Measurements from ENCODE around the gene MBOAT2. TPM values are rescaled to one million over a fixed set of nuclear protein-coding genes. Genes with fewer than 3 reads are reported as not detected.
"Not testable (repeated sequence)": the region's sequence is repeated elsewhere in the genome, so short reads cannot be mapped to it uniquely, and the experiment has no call there.

The MBOAT2 gene
- total and polyA plus RNA-seq, 2 of the 13 experiments (the other 11 are each of a cell fraction or from before 2014, with no cell fraction given) = 0.11 to 0.36 TPM

DNA sequence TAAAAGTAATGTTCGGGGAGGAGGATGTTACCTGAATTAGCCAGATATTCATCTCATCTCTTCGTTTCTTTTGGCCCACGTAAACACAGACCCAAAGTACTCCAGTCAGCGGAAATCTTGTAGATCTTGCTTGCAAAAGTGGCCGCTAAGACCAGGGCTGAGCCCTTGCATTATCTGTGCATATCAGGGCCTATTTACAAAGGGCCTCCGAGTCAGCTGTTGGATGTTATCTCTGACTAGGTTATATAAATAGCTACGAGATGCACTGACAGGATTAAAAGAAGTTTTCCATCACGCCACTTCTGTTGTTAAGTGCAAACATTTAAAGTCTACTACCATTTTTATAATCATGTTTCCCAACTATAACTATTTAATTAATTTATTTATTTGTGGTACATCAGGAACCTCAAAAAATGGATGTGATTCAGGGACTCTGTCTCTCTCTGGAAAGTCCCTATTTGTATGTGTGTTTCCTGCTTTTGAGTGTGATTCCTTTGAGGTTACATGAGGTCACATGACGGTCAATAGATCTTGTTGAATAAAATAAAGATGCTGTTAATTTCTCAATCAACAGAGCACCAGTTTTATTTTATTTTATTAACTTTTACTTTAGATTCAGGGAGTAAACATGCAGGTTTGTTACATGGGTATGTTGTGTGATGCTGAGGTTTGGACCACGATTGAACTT lies 46.8 kb upstream of the MBOAT2 start:
- TF ChIP-seq, protein P1, sequence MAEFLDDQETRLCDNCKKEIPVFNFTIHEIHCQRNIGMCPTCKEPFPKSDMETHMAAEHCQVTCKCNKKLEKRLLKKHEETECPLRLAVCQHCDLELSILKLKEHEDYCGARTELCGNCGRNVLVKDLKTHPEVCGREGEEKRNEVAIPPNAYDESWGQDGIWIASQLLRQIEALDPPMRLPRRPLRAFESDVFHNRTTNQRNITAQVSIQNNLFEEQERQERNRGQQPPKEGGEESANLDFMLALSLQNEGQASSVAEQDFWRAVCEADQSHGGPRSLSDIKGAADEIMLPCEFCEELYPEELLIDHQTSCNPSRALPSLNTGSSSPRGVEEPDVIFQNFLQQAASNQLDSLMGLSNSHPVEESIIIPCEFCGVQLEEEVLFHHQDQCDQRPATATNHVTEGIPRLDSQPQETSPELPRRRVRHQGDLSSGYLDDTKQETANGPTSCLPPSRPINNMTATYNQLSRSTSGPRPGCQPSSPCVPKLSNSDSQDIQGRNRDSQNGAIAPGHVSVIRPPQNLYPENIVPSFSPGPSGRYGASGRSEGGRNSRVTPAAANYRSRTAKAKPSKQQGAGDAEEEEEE (CRISPR knock-in tag; IDR thresholded peaks at IDR 0.05; ENCODE audit: borderline replicate concordance) = no peak
- no peak for TF ChIP-seq POLR2AphosphoS2 (IDR thresholded peaks at IDR 0.05; ENCODE audit: low read depth, low read length)
- TF ChIP-seq, protein P2, sequence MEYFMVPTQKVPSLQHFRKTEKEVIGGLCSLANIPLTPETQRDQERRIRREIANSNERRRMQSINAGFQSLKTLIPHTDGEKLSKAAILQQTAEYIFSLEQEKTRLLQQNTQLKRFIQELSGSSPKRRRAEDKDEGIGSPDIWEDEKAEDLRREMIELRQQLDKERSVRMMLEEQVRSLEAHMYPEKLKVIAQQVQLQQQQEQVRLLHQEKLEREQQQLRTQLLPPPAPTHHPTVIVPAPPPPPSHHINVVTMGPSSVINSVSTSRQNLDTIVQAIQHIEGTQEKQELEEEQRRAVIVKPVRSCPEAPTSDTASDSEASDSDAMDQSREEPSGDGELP (IDR thresholded peaks at IDR 0.05; ENCODE audit: borderline replicate concordance, low read depth) = peak; percentile 67
- no peaks in the 10 kb centered on the region for H3K36me3 ChIP-seq (replicated peaks in 1 of 2; ENCODE audit: control insufficient read depth in 1 of 2, insufficient read depth in 2 of 2, low read length in 2 of 2)
- no peak for DNase-seq (ENCODE audit: low spot score)
- 19% methylated on average over 10 of the region's 10 CpGs for WGBS (ENCODE audit: low lambda C conversion rate)
- no peak overlapping the region for H3K9ac ChIP-seq (ENCODE audit: insufficient read depth, low read depth, low read length)
- no peak overlapping the region for H3K27ac ChIP-seq (ENCODE audit: extremely low read length, insufficient read depth, low read length)
- ChIA-PET CTCF (ENCODE audit: low intra/inter-chr PET ratio, low total read pairs) (no interaction called here), POLR2A (no interaction called here)
- FAIRE-seq = no peak
- in situ Hi-C loops (cut with HindIII; ENCODE audit: extremely low pct_ligation_motif_present, low pct_unique_long_range_greater_than_20kb) (no loop called here), intact Hi-C loops (cut with micrococcal nuclease; ENCODE audit: unreplicated experiment) (no loop called here)
- H3K79me2 ChIP-seq (ENCODE audit: insufficient read depth, low read length) = no peaks in the 10 kb centered on the region
- peaks cover 0 to 6% of the 10 kb centered on the region in 2 experiments; a peak in 2 of 5 replicates for H3K27me3 ChIP-seq (ENCODE audit: control insufficient read depth in 1 of 2, insufficient read depth in 2 of 2, low read length in 2 of 2)
- no peaks in the 10 kb centered on the region for H4K20me1 ChIP-seq (ENCODE audit: insufficient read depth, low read length)
- no TSS peak for BruUV-seq (replicated peaks)
- no peak for ATAC-seq
- peaks cover 2% of the 10 kb centered on the region for H3K9me3 ChIP-seq (ENCODE audit: low read length)
- no peak overlapping the region for H2AFZ ChIP-seq (ENCODE audit: low read length)
- H3K4me2 ChIP-seq (ENCODE audit: low read depth, low read length) = no peak overlapping the region
- H3K4me3 ChIP-seq (replicated peaks in 1 of 3; ENCODE audit: insufficient read depth in 1 of 3, low read depth in 2 of 3, low read length in 3 of 3) = no peak overlapping the region
- H3K4me1 ChIP-seq (ENCODE audit: insufficient read depth, low read length) = no peaks in the 10 kb centered on the region

DNA sequence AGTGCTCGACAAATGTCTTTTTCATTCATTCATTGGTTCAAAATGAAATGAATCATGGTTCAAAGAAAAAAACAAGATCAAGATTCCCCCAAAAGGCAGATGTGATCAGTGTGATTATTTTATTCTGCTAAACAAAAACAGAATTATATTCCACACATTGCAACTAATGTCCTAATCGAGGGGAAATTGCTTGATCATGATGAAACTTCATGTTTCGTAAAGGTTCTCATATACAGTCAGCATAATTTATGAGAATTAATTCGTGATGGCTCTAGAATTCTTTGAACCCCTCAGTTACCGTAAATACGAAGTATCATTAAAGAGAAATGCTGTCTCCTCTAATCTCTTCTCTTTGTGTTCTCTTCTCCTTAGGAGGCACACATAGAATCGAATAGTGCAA lies 42.1 kb upstream of the MBOAT2 start:
- H3K9me3 ChIP-seq (ENCODE audit: low read length) = no peaks in the 10 kb centered on the region
- no TSS peak for BruUV-seq (replicated peaks)
- H3K79me2 ChIP-seq (ENCODE audit: insufficient read depth, low read length) = no peaks in the 10 kb centered on the region
- no peak for ATAC-seq
- H4K20me1 ChIP-seq (ENCODE audit: insufficient read depth, low read length) = no peaks in the 10 kb centered on the region
- H2AFZ ChIP-seq (ENCODE audit: low read length) = no peak overlapping the region
- intact Hi-C loops (cut with micrococcal nuclease; ENCODE audit: unreplicated experiment) (no loop called here), in situ Hi-C loops (cut with HindIII; ENCODE audit: extremely low pct_ligation_motif_present, low pct_unique_long_range_greater_than_20kb) (no loop called here)
- no peak for DNase-seq (ENCODE audit: low spot score)
- WGBS (ENCODE audit: low lambda C conversion rate) = 6% methylated on average over 7 of the region's 7 CpGs
- no peak for FAIRE-seq
- no peak overlapping the region for H3K4me2 ChIP-seq (ENCODE audit: low read depth, low read length)
- ChIA-PET CTCF (ENCODE audit: low intra/inter-chr PET ratio, low total read pairs) (no interaction called here), POLR2A (no interaction called here)
- no peak overlapping the region for H3K4me3 ChIP-seq (replicated peaks in 1 of 3; ENCODE audit: insufficient read depth in 1 of 3, low read depth in 2 of 3, low read length in 3 of 3)
- H3K27ac ChIP-seq (ENCODE audit: extremely low read length, insufficient read depth, low read length) = no peak overlapping the region
- H3K4me1 ChIP-seq (ENCODE audit: insufficient read depth, low read length) = no peaks in the 10 kb centered on the region
- H3K36me3 ChIP-seq (replicated peaks in 1 of 2; ENCODE audit: control insufficient read depth in 1 of 2, insufficient read depth in 2 of 2, low read length in 2 of 2) = no peaks in the 10 kb centered on the region
- peaks cover 0 to 9% of the 10 kb centered on the region in 2 experiments; a peak in 1 of 5 replicates for H3K27me3 ChIP-seq (ENCODE audit: control insufficient read depth in 1 of 2, insufficient read depth in 2 of 2, low read length in 2 of 2)
- H3K9ac ChIP-seq (ENCODE audit: insufficient read depth, low read depth, low read length) = no peak overlapping the region
- peak in 1 of 2 experiments; percentile 28; a peak in 1 of 4 replicates for TF ChIP-seq MAFK (conservative IDR thresholded peaks at IDR 0.05 in 1 of 2, IDR thresholded peaks at IDR 0.05 in 1 of 2; ENCODE audit: low read length in 2 of 2)
- TF ChIP-seq GZF1 (CRISPR knock-in tag; IDR thresholded peaks at IDR 0.05) = no peak
- peak; percentile 53; the same call in 1 of the 2 replicates for TF ChIP-seq MAFF (IDR thresholded peaks at IDR 0.05; ENCODE audit: low read depth, low read length)

DNA sequence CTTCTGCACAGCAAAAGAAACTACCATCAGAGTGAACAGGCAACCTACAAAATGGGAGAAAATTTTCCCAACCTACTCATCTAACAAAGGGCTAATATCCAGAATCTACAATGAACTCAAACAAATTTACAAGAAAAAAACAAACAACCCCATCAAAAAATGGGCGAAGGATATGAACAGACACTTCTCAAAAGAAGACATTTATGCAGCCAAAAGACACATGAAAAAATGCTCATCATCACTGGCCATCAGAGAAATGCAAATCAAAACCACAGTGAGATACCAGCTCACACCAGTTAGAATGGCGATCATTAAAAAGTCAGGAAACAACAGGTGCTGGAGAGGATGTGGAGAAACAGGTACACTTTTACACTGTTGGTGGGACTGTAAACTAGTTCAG lies 40.0 kb upstream of the MBOAT2 start:
- intact Hi-C loops (cut with micrococcal nuclease; ENCODE audit: unreplicated experiment); H3K4me2 ChIP-seq (ENCODE audit: low read depth, low read length); H3K4me3 ChIP-seq (replicated peaks in 1 of 3; ENCODE audit: insufficient read depth in 1 of 3, low read depth in 2 of 3, low read length in 3 of 3); CTCF ChIA-PET (ENCODE audit: low intra/inter-chr PET ratio, low total read pairs); H4K20me1 ChIP-seq (ENCODE audit: insufficient read depth, low read length); H3K4me1 ChIP-seq (ENCODE audit: insufficient read depth, low read length); FAIRE-seq; H2AFZ ChIP-seq (ENCODE audit: low read length); BruUV-seq (replicated peaks); DNase-seq (ENCODE audit: low spot score); H3K79me2 ChIP-seq (ENCODE audit: insufficient read depth, low read length); H3K9ac ChIP-seq (ENCODE audit: insufficient read depth, low read depth, low read length); ATAC-seq; H3K27me3 ChIP-seq (ENCODE audit: control insufficient read depth in 1 of 2, insufficient read depth in 2 of 2, low read length in 2 of 2); in situ Hi-C loops (cut with HindIII; ENCODE audit: extremely low pct_ligation_motif_present, low pct_unique_long_range_greater_than_20kb); H3K27ac ChIP-seq (ENCODE audit: extremely low read length, insufficient read depth, low read length); H3K36me3 ChIP-seq (replicated peaks in 1 of 2; ENCODE audit: control insufficient read depth in 1 of 2, insufficient read depth in 2 of 2, low read length in 2 of 2); POLR2A ChIA-PET; H3K9me3 ChIP-seq (ENCODE audit: low read length): not testable (repeated sequence)
- WGBS (ENCODE audit: low lambda C conversion rate) = 38% methylated on average over 2 of the region's 2 CpGs

Measured in HepG2 (cell line).